Adrenal gland (tissue), 12 donors: ENCODE measurements around the gene LHX1. TPM values are rescaled to one million over a fixed set of nuclear protein-coding genes. Genes with fewer than 3 reads are reported as not detected.

Source experiments
- DNase-seq, 7 donors: peaks; one replicate each; pipeline ENCODE4 v3.0.0-alpha.2; 2019 to 2020
- H3K27ac ChIP-seq, 5 donors: fragments of 200-600 bp; sonication (generic) in 4 of 5; 1 replicate in 3 of 5; 2 replicates in 2 of 5; pipeline versions ENCODE4 v1.5.1 to v1.8.0; 2016 to 2020; ENCODE audit warnings: mild to moderate bottlenecking in 1 of 5
- H3K27me3 ChIP-seq: fragments of 200-600 bp; 2 replicates; pipeline ENCODE4 v1.8.0; 2021
- H3K36me3 ChIP-seq, 2 donors: fragments of 200-600 bp; replicated peaks in 1 of 2; 1 replicate in 1 of 2; 2 replicates in 1 of 2; pipeline versions ENCODE4 v1.5.1 to v1.8.0; 2018 to 2022
- H3K4me1 ChIP-seq, 2 donors: fragments of 200-600 bp; replicated peaks in 1 of 2; 1 replicate in 1 of 2; 2 replicates in 1 of 2; pipeline versions ENCODE4 v1.5.1 to v1.8.0; 2018 to 2021
- H3K4me3 ChIP-seq, 4 donors: fragments of 200-600 bp; sonication (generic) in 3 of 4; one replicate each; pipeline ENCODE4 v1.5.1; 2016 to 2018
- H3K9me3 ChIP-seq, 3 donors: fragments of 200-600 bp; sonication (generic) in 1 of 3; replicated peaks in 1 of 3; 1 replicate in 2 of 3; 2 replicates in 1 of 3; pipeline versions ENCODE4 v1.5.1 to v1.8.0; 2016 to 2021
- POLR2A ChIP-seq, 2 donors: fragments of 450-650 bp; IDR thresholded peaks; one replicate each; pipeline ENCODE4 v1.6.1; 2017; ENCODE audit warnings: antibody characterized with exemption in 2 of 2, mild to moderate bottlenecking in 2 of 2, moderate library complexity in 1 of 2
- WGBS, 4 donors: extraction: QIAGEN DNeasy Blood & Tissue Kit in 2 of 4; methylation state at CpG; one replicate each; pipeline versions ENCODE4 v1.1.5 to v1.1.7; 2013 to 2017; 5-methylcytosine and 5-hydroxymethylcytosine counted together
- intact Hi-C, 2 donors: fragments of 100-400 bp; cut with DNase I; formaldehyde crosslinking; loops; one replicate each; pipeline versions ENCODE4 v1.14.1 to v1.15.0; 2022 to 2023
- polyA plus RNA-seq, 3 donors: library from polyadenylated mRNA; stranded (reverse); fragments of 200-250 nt in 2 of 3; fragments of 350-450 nt in 1 of 3; fragmentation: Illumina TruSeq in 1 of 3; extraction: RNeasy Lipid Tissue Mini Kit (QIAGEN cat#74804) in 1 of 3; gene quantifications; one replicate each; pipeline ENCODE4 v1.2.3, GENCODE V29; 2013 to 2014
- total RNA-seq, 9 donors: library from RNA; depleted of rRNA in 4 of 9; stranded (reverse); fragments of >200 nt in 4 of 9; fragments of 120-200 nt in 1 of 9; fragmentation: NEBNext Ultra II Directional in 1 of 9; extraction: Animal tissue kit (Norgen Biotek cat#: 25700) in 1 of 9; gene quantifications; one replicate each; pipeline versions ENCODE4 v1.1.0 to v1.2.4, GENCODE V29; 2013 to 2023
- TF ChIP-seq, protein P1 (sequence below), 6 experiments: fragments of 450-650 bp in 4 of 6; fragments of 200-600 bp in 2 of 6; sonication (generic) in 1 of 6; IDR thresholded peaks; 1 replicate in 5 of 6; 2 replicates in 1 of 6; pipeline versions ENCODE4 v1.5.1 to v1.8.0; 2016 to 2021; ENCODE audit warnings: antibody characterized with exemption in 6 of 6, mild to moderate bottlenecking in 2 of 6, moderate library complexity in 1 of 6
- donor health status: healthy with polysubstance abuse.
- donor health status: Bipolar disorder and iron deficiency.
- donor health status: DM: yes; HTN: yes; CAD: no.
- donor health status: DM: no; HTN: no; CAD: no.
- donor health status: DM: no; HTN: no; CAD: no.
- donor health status: DM: yes; HTN: yes; CAD: no.

LHX1 gene
- total and polyA plus RNA-seq, 12 donors = not detected

GRCh38 chr17:36890398-36891168 is 46.7 kb upstream of the LHX1 start:
- 62 to 75% (median 70%) methylated on average over 3 to 13 of the region's 13 CpGs for WGBS, 4 donors
- H3K9me3 ChIP-seq = no peaks in the 10 kb centered on the region
- H3K4me1 ChIP-seq = no peaks in the 10 kb centered on the region
- no peaks in the 10 kb centered on the region for H3K36me3 ChIP-seq
- DNase-seq = no peak
- no peak overlapping the region for H3K27ac ChIP-seq
- TF ChIP-seq, protein P1, sequence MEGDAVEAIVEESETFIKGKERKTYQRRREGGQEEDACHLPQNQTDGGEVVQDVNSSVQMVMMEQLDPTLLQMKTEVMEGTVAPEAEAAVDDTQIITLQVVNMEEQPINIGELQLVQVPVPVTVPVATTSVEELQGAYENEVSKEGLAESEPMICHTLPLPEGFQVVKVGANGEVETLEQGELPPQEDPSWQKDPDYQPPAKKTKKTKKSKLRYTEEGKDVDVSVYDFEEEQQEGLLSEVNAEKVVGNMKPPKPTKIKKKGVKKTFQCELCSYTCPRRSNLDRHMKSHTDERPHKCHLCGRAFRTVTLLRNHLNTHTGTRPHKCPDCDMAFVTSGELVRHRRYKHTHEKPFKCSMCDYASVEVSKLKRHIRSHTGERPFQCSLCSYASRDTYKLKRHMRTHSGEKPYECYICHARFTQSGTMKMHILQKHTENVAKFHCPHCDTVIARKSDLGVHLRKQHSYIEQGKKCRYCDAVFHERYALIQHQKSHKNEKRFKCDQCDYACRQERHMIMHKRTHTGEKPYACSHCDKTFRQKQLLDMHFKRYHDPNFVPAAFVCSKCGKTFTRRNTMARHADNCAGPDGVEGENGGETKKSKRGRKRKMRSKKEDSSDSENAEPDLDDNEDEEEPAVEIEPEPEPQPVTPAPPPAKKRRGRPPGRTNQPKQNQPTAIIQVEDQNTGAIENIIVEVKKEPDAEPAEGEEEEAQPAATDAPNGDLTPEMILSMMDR (IDR thresholded peaks at IDR 0.05) = no peak
- no peak for TF ChIP-seq POLR2A (IDR thresholded peaks at IDR 0.05)
- intact Hi-C loops = no loop called here
- peaks cover 4% of the 10 kb centered on the region for H3K27me3 ChIP-seq
- no peak overlapping the region for H3K4me3 ChIP-seq

DNA sequence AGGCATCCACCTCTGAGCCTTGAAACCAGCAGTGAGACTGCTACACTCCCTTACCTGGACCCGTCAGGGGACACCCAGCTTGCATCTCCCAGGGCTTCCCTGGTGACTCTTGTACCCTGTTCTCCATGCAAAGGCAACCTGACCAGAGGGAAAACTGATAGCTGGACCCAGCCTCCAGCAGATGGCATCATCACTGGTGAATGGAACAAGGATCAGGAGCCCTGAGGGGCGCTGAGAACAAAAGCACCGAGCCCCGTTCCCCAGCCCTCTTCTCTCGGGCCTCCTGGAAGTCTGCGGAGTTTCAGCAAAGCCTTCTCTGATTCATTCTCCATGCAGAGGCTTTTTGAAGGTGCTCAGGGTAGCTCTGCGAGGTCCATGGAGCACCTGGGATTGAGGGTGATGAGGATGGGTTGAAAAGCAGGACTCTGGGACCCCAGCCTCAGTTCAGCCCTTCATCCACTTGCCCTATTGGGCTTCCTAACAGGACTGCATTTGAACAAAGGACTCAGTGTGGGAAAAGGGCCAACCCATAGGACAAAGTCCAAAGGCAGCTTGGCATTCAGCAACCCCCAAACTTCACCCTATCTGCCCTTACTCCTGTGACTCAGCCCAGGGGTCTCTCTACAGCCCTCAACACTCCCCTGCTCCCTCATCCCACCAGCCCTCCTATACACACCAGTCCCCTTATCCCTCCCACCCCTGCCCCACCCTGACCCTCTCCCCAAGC is 45.0 kb upstream of the LHX1 start:
- TF ChIP-seq, protein P1 (IDR thresholded peaks at IDR 0.05) = no peak
- no peak for TF ChIP-seq POLR2A (IDR thresholded peaks at IDR 0.05)
- intact Hi-C loops = no loop called here
- Histone ChIP-seq H3K36me3 (no peaks in the 10 kb centered on the region), H3K4me3 (no peak overlapping the region), H3K4me1 (no peaks in the 10 kb centered on the region), H3K27me3 (no peaks in the 10 kb centered on the region), H3K27ac (no peak overlapping the region), H3K9me3 (no peaks in the 10 kb centered on the region)
- 85 to 90% (median 86%) methylated on average over 2 to 7 of the region's 7 CpGs for WGBS, 4 donors
- DNase-seq = no peak

DNA sequence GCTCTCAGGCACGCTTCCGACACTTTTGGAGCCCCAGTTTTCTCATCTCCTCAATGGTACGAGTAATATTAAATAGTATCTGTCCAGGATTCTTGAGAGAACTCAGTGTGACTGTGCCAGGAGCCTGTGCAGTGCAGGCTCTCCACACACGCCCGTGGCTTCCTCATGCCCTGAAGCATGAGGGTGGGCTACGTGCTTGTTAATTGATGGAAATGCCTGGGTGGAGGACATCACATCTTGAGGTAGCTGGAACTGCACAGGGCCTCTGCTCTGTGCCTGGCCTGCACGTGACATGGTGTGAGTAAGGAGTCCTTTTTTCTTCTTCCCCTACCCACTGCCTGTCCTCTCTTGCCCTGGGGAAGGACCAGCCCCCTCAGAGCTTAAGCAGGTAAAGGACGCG is 43.1 kb upstream of the LHX1 start:
- DNase-seq = no peak
- Histone ChIP-seq H3K27me3 (no peaks in the 10 kb centered on the region), H3K9me3 (no peaks in the 10 kb centered on the region), H3K4me3 (no peak overlapping the region), H3K4me1 (no peaks in the 10 kb centered on the region), H3K27ac (no peak overlapping the region), H3K36me3 (no peaks in the 10 kb centered on the region)
- intact Hi-C loops = no loop called here
- WGBS, 4 donors = 84 to 88% (median 87%) methylated on average over 6 to 9 of the region's 9 CpGs
- TF ChIP-seq, protein P1 (IDR thresholded peaks at IDR 0.05) = no peak
- TF ChIP-seq POLR2A (IDR thresholded peaks at IDR 0.05) = no peak

GRCh38 chr17:36894925-36895324 is 42.4 kb upstream of the LHX1 start:
- DNase-seq = no peak
- Histone ChIP-seq H3K9me3 (no peaks in the 10 kb centered on the region), H3K27me3 (no peaks in the 10 kb centered on the region), H3K4me3 (no peak overlapping the region), H3K36me3 (no peaks in the 10 kb centered on the region), H3K27ac (no peak overlapping the region), H3K4me1 (no peaks in the 10 kb centered on the region)
- no peak for TF ChIP-seq POLR2A (IDR thresholded peaks at IDR 0.05)
- TF ChIP-seq, protein P1 (IDR thresholded peaks at IDR 0.05) = no peak
- intact Hi-C loops = no loop called here
- WGBS, 4 donors = 77 to 85% (median 81%) methylated on average over 5 of the region's 5 CpGs
